ENCODE measurements around the gene CDC42EP2.

The CDC42EP2 gene

DNA sequence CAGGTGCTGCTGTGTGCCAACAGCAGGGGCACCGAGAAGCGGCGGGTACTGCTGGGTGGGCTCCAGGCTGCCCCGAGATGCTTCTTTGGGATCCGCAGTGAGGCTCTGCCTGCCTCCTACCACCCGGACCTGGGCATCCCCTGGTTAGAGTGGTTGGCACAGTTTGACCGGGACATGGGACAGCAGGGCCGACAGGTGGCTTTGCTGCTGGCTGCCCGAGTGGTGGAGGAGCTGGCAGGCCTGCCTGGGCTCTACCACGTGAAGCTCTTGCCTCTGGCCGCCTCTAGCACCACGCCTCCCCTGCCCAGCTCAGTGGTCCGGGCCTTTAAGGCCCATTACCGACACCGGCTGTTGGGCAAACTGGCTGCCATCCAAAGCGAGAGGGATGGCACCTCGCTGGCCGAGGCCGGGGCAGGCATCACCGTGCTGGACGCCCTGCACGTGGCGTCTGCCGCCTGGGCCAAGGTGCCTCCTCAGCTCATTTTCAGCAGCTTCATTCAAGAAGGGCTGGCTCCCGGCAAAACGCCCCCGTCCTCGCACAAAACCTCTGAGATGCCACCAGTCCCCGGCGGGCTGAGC lies 41.8 kb downstream of the CDC42EP2 start:
- no peak for DNase-seq (ENCODE audit: low read depth)

DNA sequence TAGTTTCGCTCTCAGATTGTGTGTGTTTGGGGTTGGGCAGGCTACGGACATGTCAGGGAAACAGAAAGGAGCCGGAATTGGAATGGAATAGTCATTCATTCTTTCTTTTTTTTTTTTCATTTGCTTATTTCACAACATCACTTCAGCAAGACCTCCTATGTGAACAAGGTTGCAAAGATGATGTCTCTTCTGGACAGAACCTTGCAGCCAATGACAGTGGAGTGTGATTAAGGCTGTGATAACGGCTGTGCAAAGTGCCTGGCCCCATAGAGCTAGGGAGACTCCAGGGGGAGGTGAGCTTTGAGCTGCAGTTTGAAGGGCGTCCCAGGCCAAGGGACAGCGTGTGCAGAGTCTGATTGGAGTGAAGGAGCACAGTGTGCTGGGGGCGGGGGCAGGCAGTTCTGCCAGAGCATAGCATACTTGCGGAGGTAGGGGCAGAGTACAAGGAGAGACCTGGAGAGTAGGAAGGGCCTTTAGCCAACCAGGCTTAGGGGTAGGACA lies 43.2 kb downstream of the CDC42EP2 start:
- DNase-seq (ENCODE audit: low read depth): no peak

DNA sequence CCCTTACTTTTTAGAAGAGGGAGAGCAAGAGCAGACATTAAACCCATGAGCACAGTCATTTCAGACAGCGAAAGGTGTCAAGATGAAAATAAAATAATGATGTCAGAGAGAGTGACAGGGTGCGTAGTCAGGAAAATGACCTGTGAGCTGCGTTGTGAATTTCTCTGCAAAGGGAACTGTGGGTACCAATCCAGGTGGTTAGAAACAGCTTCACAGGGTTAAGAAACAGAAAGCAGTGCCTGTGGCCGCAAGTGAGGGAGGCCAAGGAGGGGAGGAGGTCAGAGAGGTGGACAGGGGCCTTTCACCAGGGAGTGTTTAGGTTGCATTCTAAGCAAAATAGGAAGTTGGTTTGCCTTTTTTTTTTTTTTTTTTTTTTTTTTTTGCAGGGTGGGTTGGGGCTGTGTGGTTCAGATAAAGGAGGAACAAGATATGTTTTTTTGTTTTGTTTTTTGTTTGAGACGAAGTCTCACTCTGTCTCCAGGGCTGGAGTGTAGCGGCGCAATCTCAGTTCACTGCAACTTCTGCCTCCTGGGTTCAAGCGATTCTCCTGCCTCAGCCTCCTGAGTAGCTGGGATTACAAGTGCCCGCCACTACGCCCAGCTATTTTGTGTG lies 47.8 kb downstream of the CDC42EP2 start:
- no peak for DNase-seq (ENCODE audit: low read depth)

DNA sequence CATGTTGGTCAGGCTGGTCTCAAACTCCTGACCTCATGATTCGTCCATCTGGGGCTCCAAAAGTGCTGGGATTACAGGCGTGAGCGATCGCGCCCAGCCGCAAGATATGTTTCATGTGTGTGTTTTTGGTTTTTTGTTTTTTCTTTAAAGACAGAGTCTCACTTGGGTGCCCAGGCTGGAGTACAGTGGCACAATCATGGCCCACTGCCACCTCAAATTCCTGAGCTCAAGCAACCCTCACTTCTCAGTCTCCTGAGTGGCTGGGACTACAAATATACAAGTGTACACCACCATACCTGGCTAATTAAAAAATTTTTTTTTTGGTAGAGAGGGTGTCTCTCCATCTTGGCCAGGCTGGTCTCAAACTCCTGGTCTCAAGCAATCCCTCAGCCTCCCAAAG lies 48.3 kb downstream of the CDC42EP2 start:
- no peak for DNase-seq (ENCODE audit: low read depth)

DNA sequence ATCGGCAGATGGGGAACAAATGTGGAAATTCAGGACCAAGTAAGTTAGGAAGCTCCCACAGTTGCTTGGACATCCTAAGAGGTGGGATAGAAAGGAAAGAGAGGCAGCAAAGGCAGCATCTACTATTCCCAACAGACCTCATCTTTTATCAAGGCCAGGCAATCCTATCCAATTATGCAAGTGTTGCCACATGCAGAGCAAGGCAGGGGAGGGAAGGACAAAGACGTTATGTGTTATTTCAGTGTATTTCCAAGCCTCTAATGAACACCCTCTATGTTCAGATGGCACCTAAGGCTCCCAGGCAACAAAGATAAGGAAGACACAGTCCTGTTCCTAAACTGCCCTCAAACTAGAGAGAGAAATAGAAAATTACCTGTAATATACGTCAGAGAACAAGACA lies 49.1 kb downstream of the CDC42EP2 start:
- DNase-seq (ENCODE audit: low read depth): no peak

DNA sequence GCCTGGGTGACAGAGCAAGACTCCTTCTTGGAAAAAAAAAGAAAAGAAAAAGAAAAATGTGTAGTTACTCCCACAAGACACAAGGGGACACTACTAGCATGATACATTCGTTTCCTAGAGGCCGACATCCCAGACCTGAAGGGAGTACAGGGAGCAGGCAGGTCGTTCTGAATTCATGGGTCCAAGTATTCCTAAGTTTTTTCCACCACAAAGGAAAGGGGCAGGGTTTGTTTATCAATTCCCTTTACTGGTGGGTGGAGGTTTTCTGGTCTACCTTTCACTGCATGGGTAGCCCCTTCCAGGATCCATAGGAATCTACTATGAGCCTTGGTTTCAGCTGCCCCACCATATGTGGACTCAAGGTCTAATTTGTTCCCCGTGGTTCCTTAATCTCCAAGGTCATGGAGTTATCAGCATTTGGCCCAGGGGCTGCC lies 51.7 kb downstream of the CDC42EP2 start:
- no peak for DNase-seq (ENCODE audit: low read depth)

DNA sequence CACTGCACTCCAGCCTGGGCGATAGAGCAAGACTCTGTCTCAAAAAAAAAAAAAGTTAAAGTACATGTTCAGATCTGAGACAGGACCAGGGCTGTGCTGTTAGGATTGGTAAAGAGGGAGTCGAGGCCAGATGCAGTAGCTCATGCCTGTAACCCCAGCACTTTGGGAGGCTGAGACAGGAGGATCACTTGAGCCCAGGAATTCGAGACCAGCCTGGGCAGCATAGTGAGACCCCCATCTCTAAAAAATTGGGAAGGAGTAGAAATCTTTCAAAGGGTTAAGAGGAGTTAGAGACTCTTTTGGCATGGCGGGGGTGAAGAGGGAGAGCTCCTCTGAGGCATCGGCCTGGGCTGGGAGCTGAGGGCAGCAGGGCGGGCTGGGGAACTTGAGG lies 56.0 kb downstream of the CDC42EP2 start:
- DNase-seq (ENCODE audit: low read depth): no peak

Data from stimulated activated CD8-positive, alpha-beta memory T cell treated with anti-CD3 and anti-CD28 coated beads, Interleukin-15, amount 100 ng/mL, for 24 hours (primary cell).